Epithelial cell of proximal tubule (primary cell): ENCODE measurements around the gene ACE. TPM values are rescaled to one million over a fixed set of nuclear protein-coding genes. Genes with fewer than 3 reads are reported as not detected.
A peak's percentile ranks its signal among the peaks of the same experiment; 100 is the strongest.

Experiments
- DNase-seq: peaks from one replicate; pipeline ENCODE4 v3.0.0-alpha.2; 2011; ENCODE audit warnings: low read depth
- H3K4me3 ChIP-seq: 2 replicates; pipeline ENCODE4 v1.5.1; 2011; ENCODE audit warnings: low read depth, mild to moderate bottlenecking, low read length
- CTCF ChIP-seq: conservative IDR thresholded peaks from 2 replicates; pipeline ENCODE4 v1.5.1; 2012; ENCODE audit warnings: low read depth, mild to moderate bottlenecking, low read length
- total RNA-seq: library from RNA; depleted of rRNA; stranded (reverse); fragments of >200 nt; gene quantifications from 2 replicates; pipeline ENCODE4 v1.2.3, GENCODE V29; 2015

The ACE gene
- total RNA-seq, 1 donor from 2014 or later, result 1.3 TPM

DNA sequence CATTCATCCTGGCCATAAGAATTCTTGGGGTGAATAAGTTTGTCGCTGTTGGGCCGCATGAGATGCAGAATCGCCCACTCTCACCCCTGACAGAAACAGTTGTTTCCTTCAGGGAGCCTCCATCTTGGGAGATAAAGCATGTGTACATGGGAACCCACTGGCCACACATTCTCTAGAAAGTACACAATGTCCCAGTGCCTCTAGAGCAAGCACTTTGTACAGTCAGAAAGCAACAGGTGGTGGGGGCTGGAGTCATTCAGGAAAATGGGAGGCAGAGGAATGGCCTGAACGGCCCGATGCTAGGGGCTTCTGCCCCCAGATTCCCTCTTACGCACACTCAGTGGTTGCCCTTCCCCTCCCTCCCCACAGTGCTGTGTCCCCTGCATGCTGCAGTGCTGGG lies 16.1 kb downstream of the ACE start:
- H3K4me3 ChIP-seq, result no peak overlapping the region
- DNase-seq, result no peak
- no peak for TF ChIP-seq CTCF

- DNase-seq, result no peak
- TF ChIP-seq CTCF, result no peak
- no peak overlapping the region for H3K4me3 ChIP-seq
Observed at GRCh38 chr17:63493411-63493810, 16.6 kb downstream of the ACE start.

DNA sequence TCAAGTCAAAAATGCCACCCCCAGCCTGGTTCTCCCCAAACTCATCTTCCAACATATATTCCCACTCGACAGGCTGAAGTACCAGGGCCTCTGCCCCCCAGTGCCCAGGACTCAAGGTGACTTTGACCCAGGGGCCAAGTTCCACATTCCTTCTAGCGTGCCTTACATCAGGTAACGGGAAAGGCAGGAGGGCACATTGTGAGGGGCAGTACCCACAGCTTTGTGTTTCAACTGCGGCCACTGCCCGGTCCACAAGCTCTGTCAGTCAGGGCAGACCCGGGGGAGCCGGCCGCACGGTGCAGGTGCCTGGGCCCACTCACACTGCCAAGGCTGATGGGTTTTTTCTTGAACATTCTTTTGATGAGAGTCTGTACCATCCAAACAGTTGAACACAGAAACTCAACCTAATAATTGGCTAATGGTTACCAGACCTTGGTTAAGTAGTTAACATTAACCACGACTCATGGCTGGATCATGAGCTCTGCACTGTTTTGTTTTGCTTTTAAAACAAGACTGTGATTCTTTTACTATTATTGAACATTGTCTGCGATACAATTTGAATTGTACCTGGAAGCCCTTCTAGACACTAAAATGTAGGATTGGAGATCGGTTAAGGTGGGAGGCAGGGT lies 17.6 kb downstream of the ACE start:
- no peak overlapping the region for H3K4me3 ChIP-seq
- DNase-seq, result peak; percentile 29
- no peak for TF ChIP-seq CTCF

DNA sequence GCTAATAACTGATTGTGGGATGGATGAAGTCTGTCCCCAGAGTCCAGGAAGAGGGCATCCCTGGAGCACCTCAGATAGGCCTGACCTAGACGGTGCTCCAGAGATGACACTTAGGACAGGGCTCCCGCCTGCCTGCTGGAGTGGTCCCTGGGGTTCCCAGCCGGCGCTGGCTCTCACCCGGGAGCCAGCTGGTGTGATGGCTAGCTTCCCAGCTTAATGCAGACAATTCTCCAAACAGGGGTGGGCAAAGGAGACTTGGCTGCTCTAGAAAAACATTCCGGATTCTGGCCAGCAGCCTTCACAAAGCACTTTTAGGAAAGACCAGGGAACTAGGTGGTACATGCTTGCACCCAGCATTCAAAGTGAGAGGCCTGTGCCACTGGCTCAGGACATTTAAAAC lies 18.6 kb downstream of the ACE start:
- no peak for DNase-seq
- no peak for TF ChIP-seq CTCF

DNA sequence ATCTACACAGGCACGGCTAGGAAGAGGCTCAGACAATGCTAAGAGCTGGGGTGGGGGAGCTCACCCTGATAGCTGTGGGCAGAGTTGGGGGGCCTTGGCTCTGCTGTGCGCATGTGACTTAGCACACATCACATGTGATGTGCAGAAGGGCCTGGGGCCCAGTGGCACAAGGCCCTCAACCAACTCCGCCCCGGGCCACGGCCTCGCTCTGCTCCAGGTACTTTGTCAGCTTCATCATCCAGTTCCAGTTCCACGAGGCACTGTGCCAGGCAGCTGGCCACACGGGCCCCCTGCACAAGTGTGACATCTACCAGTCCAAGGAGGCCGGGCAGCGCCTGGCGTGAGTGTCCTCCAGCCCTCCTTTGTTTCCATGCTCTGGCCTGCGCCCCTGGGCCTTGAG lies 19.3 kb downstream of the ACE start:
- DNase-seq, result no peak
- H3K4me3 ChIP-seq, result no peak overlapping the region
- TF ChIP-seq CTCF, result no peak

More for the DNA sequence above, 18.6 kb downstream of the ACE start:
- H3K4me3 ChIP-seq, result no peak overlapping the region

- no peak for DNase-seq
- no peak for TF ChIP-seq CTCF
- no peak overlapping the region for H3K4me3 ChIP-seq
Observed at GRCh38 chr17:63496663-63497400, 20.0 kb downstream of the ACE start.
